Measurements from ENCODE around the gene PGRMC1. TPM values are rescaled to one million over a fixed set of nuclear protein-coding genes. Genes with fewer than 3 reads are reported as not detected.

Gene PGRMC1
- total RNA-seq, result 101 TPM

- intact Hi-C loops (cut with DNase I), result no loop called here
- peak in 1 of 2 donors; percentile 87 for TF ChIP-seq POLR2AphosphoS5 (IDR thresholded peaks at IDR 0.05; ENCODE audit: insufficient read depth in 1 of 2, low read depth in 1 of 2)
- peak in 1 of 2 donors; percentile 76 for TF ChIP-seq POLR2A (IDR thresholded peaks at IDR 0.05)
- no peak for TF ChIP-seq CTCF (IDR thresholded peaks at IDR 0.05)
Measured at GRCh38 chrX:119235872-119236622, at the start of gene PGRMC1. PGRMC1 (plus strand) TSS chrX:119236285; CDS start chrX:119236364, 79 bp downstream.

DNA sequence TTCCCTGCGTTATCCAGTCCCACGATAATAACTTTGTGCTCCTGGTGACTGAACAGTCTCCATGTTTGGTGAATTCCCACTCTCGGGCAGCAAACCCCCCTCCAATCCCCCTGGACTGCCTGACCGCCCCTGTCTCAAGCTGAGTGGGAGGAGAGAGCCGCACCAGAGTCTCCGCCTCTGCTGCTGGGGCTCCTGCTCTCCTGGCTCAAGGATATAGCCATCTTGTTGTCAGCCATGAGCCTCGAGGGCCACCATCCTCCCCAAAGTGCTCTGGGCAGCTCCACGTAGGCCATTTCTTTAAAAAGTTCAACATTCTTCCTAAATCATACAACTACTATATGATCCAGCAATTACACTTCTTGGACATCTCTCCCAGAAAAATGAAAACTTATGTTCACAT is 49.3 kb upstream of the PGRMC1 start:
- H3K27ac ChIP-seq, result no peak overlapping the region
- TF ChIP-seq POLR2AphosphoS5 (IDR thresholded peaks at IDR 0.05; ENCODE audit: insufficient read depth in 1 of 2, low read depth in 1 of 2), result no peak
- H3K36me3 ChIP-seq, result no peaks in the 10 kb centered on the region
- intact Hi-C loops (cut with DNase I), result no loop called here
- DNase-seq (ENCODE audit: extremely low spot score in 2 of 2), result peak in 1 of 2 donors; percentile 7
- no peaks in the 10 kb centered on the region for H3K9me3 ChIP-seq
- H3K4me3 ChIP-seq, result no peak overlapping the region
- no peaks in the 10 kb centered on the region for H3K27me3 ChIP-seq
- H3K4me1 ChIP-seq, result no peaks in the 10 kb centered on the region

More at GRCh38 chrX:119235872-119236622, at the start of gene PGRMC1:
- H3K36me3 ChIP-seq, result no peaks in the 10 kb centered on the region
- H3K4me3 ChIP-seq, result peak within 1 kb of the TSS; percentile 71 to 79
- H3K27me3 ChIP-seq, result no peaks in the 10 kb centered on the region
- DNase-seq (ENCODE audit: extremely low spot score in 2 of 2), result no peak
- H3K9me3 ChIP-seq, result no peaks in the 10 kb centered on the region
- H3K4me1 ChIP-seq, result peaks cover 10% of the 10 kb centered on the region
- peak within 1 kb of the TSS; percentile 81 for H3K27ac ChIP-seq

GRCh38 chrX:119187298-119187697 is 48.8 kb upstream of the PGRMC1 start:
- Histone ChIP-seq H3K9me3 (no peaks in the 10 kb centered on the region), H3K36me3 (no peaks in the 10 kb centered on the region), H3K27me3 (no peaks in the 10 kb centered on the region), H3K27ac (no peak overlapping the region), H3K4me3 (no peak overlapping the region), H3K4me1 (no peaks in the 10 kb centered on the region)
- peak in 1 of 2 donors; percentile 0 for DNase-seq (ENCODE audit: extremely low spot score in 2 of 2)
- intact Hi-C loops (cut with DNase I), result no loop called here
- TF ChIP-seq CTCF (IDR thresholded peaks at IDR 0.05) (no peak), POLR2AphosphoS5 (IDR thresholded peaks at IDR 0.05; ENCODE audit: insufficient read depth in 1 of 2, low read depth in 1 of 2) (no peak), POLR2A (IDR thresholded peaks at IDR 0.05) (no peak)

GRCh38 chrX:119189115-119189514 is 47.0 kb upstream of the PGRMC1 start:
- H3K27ac ChIP-seq, result no peak overlapping the region
- no peaks in the 10 kb centered on the region for H3K27me3 ChIP-seq
- no peaks in the 10 kb centered on the region for H3K9me3 ChIP-seq
- no peak for TF ChIP-seq POLR2A (IDR thresholded peaks at IDR 0.05)
- TF ChIP-seq POLR2AphosphoS5 (IDR thresholded peaks at IDR 0.05; ENCODE audit: insufficient read depth in 1 of 2, low read depth in 1 of 2), result no peak
- no peak for TF ChIP-seq CTCF (IDR thresholded peaks at IDR 0.05)
- no peaks in the 10 kb centered on the region for H3K4me1 ChIP-seq
- no peak for DNase-seq (ENCODE audit: extremely low spot score in 2 of 2)
- no peak overlapping the region for H3K4me3 ChIP-seq
- H3K36me3 ChIP-seq, result no peaks in the 10 kb centered on the region
- intact Hi-C loops (cut with DNase I), result no loop called here

DNA sequence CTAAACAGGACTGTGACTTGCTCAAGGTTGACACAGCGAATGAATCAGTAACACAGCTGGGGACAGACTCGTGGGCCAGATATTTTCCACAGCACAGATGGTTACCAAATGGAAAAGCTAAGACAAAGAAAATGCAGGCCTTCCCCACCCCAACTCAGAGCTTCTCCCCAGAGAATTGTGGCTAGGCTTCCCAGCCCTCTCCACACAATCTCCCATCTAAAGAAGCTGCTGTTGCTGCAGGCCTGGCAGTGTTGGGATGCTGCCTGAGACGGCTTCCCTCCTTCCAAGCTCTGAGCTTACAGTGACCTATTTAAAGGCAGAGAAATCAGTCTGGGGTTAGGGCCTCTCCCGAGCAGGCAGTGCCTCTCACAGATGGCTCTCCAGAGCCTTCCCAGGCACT is 46.5 kb upstream of the PGRMC1 start:
- intact Hi-C loops (cut with DNase I), result no loop called here
- no peak for DNase-seq (ENCODE audit: extremely low spot score in 2 of 2)
- no peak for TF ChIP-seq POLR2AphosphoS5 (IDR thresholded peaks at IDR 0.05; ENCODE audit: insufficient read depth in 1 of 2, low read depth in 1 of 2)
- TF ChIP-seq CTCF (IDR thresholded peaks at IDR 0.05), result no peak
- TF ChIP-seq POLR2A (IDR thresholded peaks at IDR 0.05), result no peak
- Histone ChIP-seq H3K36me3 (no peaks in the 10 kb centered on the region), H3K4me3 (no peak overlapping the region), H3K4me1 (no peaks in the 10 kb centered on the region), H3K27me3 (no peaks in the 10 kb centered on the region), H3K9me3 (no peaks in the 10 kb centered on the region), H3K27ac (peak overlapping the region; percentile 16)

Measured in vagina (tissue), 2 donors.